Kidney epithelial cell (primary cell): ENCODE results near the gene MTHFD1L. TPM values are rescaled to one million over a fixed set of nuclear protein-coding genes. Genes with fewer than 3 reads are reported as not detected.

ENCODE experiments used
- DNase-seq: peaks from one replicate; pipeline ENCODE4 v3.0.0-alpha.2; 2010; ENCODE audit warnings: low read depth
- H3K27me3 ChIP-seq: 2 replicates; pipeline ENCODE4 v1.6.0; 2011; ENCODE audit warnings: low read length; ENCODE audit not compliant: control insufficient read depth, insufficient read depth
- H3K36me3 ChIP-seq: 2 replicates; pipeline ENCODE4 v1.5.1; 2011; ENCODE audit warnings: low read length; ENCODE audit not compliant: control insufficient read depth, insufficient read depth
- H3K4me3 ChIP-seq: 2 replicates; pipeline ENCODE4 v1.5.1; 2011; ENCODE audit warnings: low read depth, mild to moderate bottlenecking, control low read depth, low read length
- CTCF ChIP-seq: IDR thresholded peaks from 2 replicates; pipeline ENCODE4 v1.5.1; 2011; ENCODE audit warnings: mild to moderate bottlenecking, moderate library complexity, low read length, control low read depth, inconsistent platforms; ENCODE audit not compliant: insufficient read depth, poor library complexity, severe bottlenecking
- total RNA-seq: library from RNA; depleted of rRNA; stranded (reverse); fragments of >200 nt; gene quantifications from 2 replicates; pipeline ENCODE4 v1.2.3, GENCODE V29; 2015

MTHFD1L gene
- total RNA-seq, 1 donor from 2014 or later, result 116 TPM

GRCh38 chr6:151075005-151075404 lies 209.5 kb downstream of the MTHFD1L start:
- no peaks in the 10 kb centered on the region for H3K27me3 ChIP-seq
- TF ChIP-seq CTCF, result no peak
- H3K36me3 ChIP-seq, result no peaks in the 10 kb centered on the region

GRCh38 chr6:151075527-151075926 lies 210.0 kb downstream of the MTHFD1L start:
- Histone ChIP-seq H3K4me3 (no peak overlapping the region), H3K27me3 (no peaks in the 10 kb centered on the region), H3K36me3 (no peaks in the 10 kb centered on the region)
- no peak for TF ChIP-seq CTCF
- DNase-seq, result no peak

More at GRCh38 chr6:151075005-151075404, 209.5 kb downstream of the MTHFD1L start:
- no peak for DNase-seq
- H3K4me3 ChIP-seq, result no peak overlapping the region

GRCh38 chr6:151075930-151076555 lies 210.5 kb downstream of the MTHFD1L start:
- DNase-seq, result no peak
- no peak overlapping the region for H3K4me3 ChIP-seq
- no peaks in the 10 kb centered on the region for H3K27me3 ChIP-seq
- H3K36me3 ChIP-seq, result no peaks in the 10 kb centered on the region
- no peak for TF ChIP-seq CTCF

- Histone ChIP-seq H3K27me3 (no peaks in the 10 kb centered on the region), H3K36me3 (no peaks in the 10 kb centered on the region), H3K4me3 (no peak overlapping the region)
- TF ChIP-seq CTCF, result no peak
- DNase-seq, result no peak
These were observed 213.2 kb downstream of the MTHFD1L start for GRCh38 chr6:151078655-151079054.

- Histone ChIP-seq H3K4me3 (no peak overlapping the region), H3K36me3 (no peaks in the 10 kb centered on the region), H3K27me3 (no peaks in the 10 kb centered on the region)
- TF ChIP-seq CTCF, result no peak
- no peak for DNase-seq
These were observed 216.2 kb downstream of the MTHFD1L start for GRCh38 chr6:151081656-151082055.

- Histone ChIP-seq H3K36me3 (no peaks in the 10 kb centered on the region), H3K27me3 (no peaks in the 10 kb centered on the region), H3K4me3 (no peak overlapping the region)
- DNase-seq, result no peak
- TF ChIP-seq CTCF, result no peak
These were observed 216.6 kb downstream of the MTHFD1L start for GRCh38 chr6:151082079-151082478.
